ENCODE data around the gene PACSIN2. TPM values are rescaled to one million over a fixed set of nuclear protein-coding genes. Genes with fewer than 3 reads are reported as not detected.

PACSIN2 gene
- total and polyA plus RNA-seq, 2 of the 13 experiments (the other 11 are each of a cell fraction or from before 2014, with no cell fraction given) = 54.1 to 68.8 TPM

DNA sequence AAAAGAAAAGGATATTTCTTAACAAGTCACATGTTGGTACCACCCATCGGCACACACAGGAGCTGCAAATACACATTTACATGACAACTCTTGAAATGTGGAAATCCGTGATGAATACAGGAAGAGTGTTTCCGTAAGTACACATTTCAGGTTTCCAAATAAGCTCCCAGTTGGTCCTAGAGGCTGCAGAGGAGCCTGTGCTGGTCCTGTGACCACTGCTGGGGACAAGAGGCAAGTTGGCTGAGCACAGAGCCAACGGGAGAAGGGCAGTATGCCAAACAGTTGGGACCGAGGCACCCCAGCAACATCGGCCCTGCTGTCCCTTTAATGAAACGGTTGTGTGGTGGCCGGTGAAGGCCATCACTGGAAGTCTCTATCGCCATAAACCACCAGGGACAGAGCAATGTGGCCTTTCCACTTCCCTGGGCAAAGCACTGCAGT lies 119.4 kb downstream of the PACSIN2 start:
- H3K27me3 ChIP-seq (ENCODE audit: control insufficient read depth in 1 of 2, insufficient read depth in 2 of 2, low read length in 2 of 2) = no peaks in the 10 kb centered on the region
- POLR2A ChIA-PET = interaction anchor here (1.0 kb wide), 1 partner anchor 119 kb away, joined by 3 read pairs; the partner anchor contains the start of gene PACSIN2
- H4K20me1 ChIP-seq (ENCODE audit: insufficient read depth, low read length) = peaks cover 12% of the 10 kb centered on the region
- H3K9me3 ChIP-seq (ENCODE audit: low read length) = no peaks in the 10 kb centered on the region
- TF ChIP-seq MXI1 (IDR thresholded peaks at IDR 0.05; ENCODE audit: borderline replicate concordance, low read depth, low read length) (no peak), FOXK2 (IDR thresholded peaks at IDR 0.05) (no peak), NKX3-1 (CRISPR knock-in tag; IDR thresholded peaks at IDR 0.05) (no peak), STAG1 (CRISPR knock-in tag; IDR thresholded peaks at IDR 0.05) (no peak), NFYB (CRISPR knock-in tag; IDR thresholded peaks at IDR 0.05) (no peak), SNAPC2 (CRISPR knock-in tag; IDR thresholded peaks at IDR 0.05) (no peak), NFATC3 (CRISPR knock-in tag; IDR thresholded peaks at IDR 0.05) (no peak)
- TF ChIP-seq, protein P1, sequence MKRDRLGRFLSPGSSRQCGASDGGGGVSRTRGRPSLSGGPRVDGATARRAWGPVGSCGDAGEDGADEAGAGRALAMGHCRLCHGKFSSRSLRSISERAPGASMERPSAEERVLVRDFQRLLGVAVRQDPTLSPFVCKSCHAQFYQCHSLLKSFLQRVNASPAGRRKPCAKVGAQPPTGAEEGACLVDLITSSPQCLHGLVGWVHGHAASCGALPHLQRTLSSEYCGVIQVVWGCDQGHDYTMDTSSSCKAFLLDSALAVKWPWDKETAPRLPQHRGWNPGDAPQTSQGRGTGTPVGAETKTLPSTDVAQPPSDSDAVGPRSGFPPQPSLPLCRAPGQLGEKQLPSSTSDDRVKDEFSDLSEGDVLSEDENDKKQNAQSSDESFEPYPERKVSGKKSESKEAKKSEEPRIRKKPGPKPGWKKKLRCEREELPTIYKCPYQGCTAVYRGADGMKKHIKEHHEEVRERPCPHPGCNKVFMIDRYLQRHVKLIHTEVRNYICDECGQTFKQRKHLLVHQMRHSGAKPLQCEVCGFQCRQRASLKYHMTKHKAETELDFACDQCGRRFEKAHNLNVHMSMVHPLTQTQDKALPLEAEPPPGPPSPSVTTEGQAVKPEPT (CRISPR knock-in tag; IDR thresholded peaks at IDR 0.05; ENCODE audit: low read depth) = no peak
- TF ChIP-seq, protein P2, sequence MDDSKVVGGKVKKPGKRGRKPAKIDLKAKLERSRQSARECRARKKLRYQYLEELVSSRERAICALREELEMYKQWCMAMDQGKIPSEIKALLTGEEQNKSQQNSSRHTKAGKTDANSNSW (CRISPR knock-in tag; IDR thresholded peaks at IDR 0.05; ENCODE audit: borderline replicate concordance) = no peak
- TF ChIP-seq, protein P3, sequence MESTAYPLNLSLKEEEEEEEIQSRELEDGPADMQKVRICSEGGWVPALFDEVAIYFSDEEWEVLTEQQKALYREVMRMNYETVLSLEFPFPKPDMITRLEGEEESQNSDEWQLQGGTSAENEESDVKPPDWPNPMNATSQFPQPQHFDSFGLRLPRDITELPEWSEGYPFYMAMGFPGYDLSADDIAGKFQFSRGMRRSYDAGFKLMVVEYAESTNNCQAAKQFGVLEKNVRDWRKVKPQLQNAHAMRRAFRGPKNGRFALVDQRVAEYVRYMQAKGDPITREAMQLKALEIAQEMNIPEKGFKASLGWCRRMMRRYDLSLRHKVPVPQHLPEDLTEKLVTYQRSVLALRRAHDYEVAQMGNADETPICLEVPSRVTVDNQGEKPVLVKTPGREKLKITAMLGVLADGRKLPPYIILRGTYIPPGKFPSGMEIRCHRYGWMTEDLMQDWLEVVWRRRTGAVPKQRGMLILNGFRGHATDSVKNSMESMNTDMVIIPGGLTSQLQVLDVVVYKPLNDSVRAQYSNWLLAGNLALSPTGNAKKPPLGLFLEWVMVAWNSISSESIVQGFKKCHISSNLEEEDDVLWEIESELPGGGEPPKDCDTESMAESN (CRISPR knock-in tag; conservative IDR thresholded peaks at IDR 0.05) = no peak
- in situ Hi-C loops (cut with HindIII; ENCODE audit: extremely low pct_ligation_motif_present, low pct_unique_long_range_greater_than_20kb) = no loop called here
- no peak for FAIRE-seq
- H2AFZ ChIP-seq (ENCODE audit: low read length) = no peak overlapping the region
- intact Hi-C loops (cut with micrococcal nuclease; ENCODE audit: unreplicated experiment) = no loop called here
- no peak overlapping the region for H3K27ac ChIP-seq (ENCODE audit: extremely low read length, insufficient read depth, low read length)
- no peaks in the 10 kb centered on the region for H3K4me1 ChIP-seq (ENCODE audit: insufficient read depth, low read length)
- CTCF ChIA-PET (ENCODE audit: low intra/inter-chr PET ratio, low total read pairs) = no interaction called here
- peaks cover 28% of the 10 kb centered on the region for H3K79me2 ChIP-seq (ENCODE audit: insufficient read depth, low read length)
- BruUV-seq (replicated peaks) = no TSS peak
- ATAC-seq = no peak
- 96% methylated on average over 6 of the region's 9 CpGs for WGBS (ENCODE audit: low lambda C conversion rate)
- no peak overlapping the region for H3K4me2 ChIP-seq (ENCODE audit: low read depth, low read length)
- H3K9ac ChIP-seq (ENCODE audit: insufficient read depth, low read depth, low read length) = no peak overlapping the region
- peaks cover 21 to 49% of the 10 kb centered on the region in 2 experiments; a peak in 4 of 5 replicates for H3K36me3 ChIP-seq (replicated peaks in 1 of 2; ENCODE audit: control insufficient read depth in 1 of 2, insufficient read depth in 2 of 2, low read length in 2 of 2)
- DNase-seq (ENCODE audit: low spot score) = no peak
- no peak overlapping the region for H3K4me3 ChIP-seq (replicated peaks in 1 of 3; ENCODE audit: insufficient read depth in 1 of 3, low read depth in 2 of 3, low read length in 3 of 3)
